PFSK-1 (cell line): ENCODE measurements around the gene SYNCRIP.

Experiments
- FOXP2 ChIP-seq: optimal IDR thresholded peaks from 2 replicates; pipeline ENCODE3; 2011; ENCODE audit warnings: borderline replicate concordance, control low read depth, inconsistent platforms; ENCODE audit not compliant: insufficient read depth; ENCODE audit errors: extremely low read length, extremely low read depth
- POLR2AphosphoS5 ChIP-seq: IDR thresholded peaks from 2 replicates; pipeline ENCODE4 v1.6.1; 2012; ENCODE audit warnings: low read depth, mild to moderate bottlenecking, control low read depth, low read length, moderate library complexity
- SIN3A ChIP-seq: IDR thresholded peaks from 2 replicates; pipeline ENCODE4 v1.6.1; 2012; ENCODE audit warnings: mild to moderate bottlenecking, low read length, moderate library complexity, borderline replicate concordance; ENCODE audit not compliant: insufficient read depth

DNA sequence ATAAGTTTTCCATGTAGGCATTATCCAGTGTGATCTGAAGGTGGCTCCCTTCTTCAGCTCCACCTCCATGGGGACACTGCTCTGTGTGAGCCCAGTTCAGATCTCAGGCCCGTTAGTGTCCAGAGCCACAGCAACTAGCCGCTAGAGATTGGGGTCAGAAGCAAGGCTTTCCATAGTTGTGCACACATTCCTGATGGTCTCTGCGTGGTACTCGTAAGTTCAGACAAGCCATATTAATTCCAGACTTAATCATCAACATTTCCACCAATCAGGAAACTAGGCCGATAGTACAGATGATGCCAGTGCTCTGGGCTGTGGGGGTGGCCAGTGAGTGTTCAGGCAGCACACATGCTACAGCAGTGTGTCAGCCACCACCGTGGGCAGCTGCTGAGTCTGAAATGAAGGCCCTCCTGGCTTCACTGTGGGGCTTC, 17.5 kb upstream of the SYNCRIP start:
- TF ChIP-seq SIN3A: no peak
- no peak for TF ChIP-seq POLR2AphosphoS5
- no peak for TF ChIP-seq FOXP2
